Thyroid gland (tissue), 4 donors: ENCODE results near the gene NT5C. TPM values are rescaled to one million over a fixed set of nuclear protein-coding genes. Genes with fewer than 3 reads are reported as not detected.

Source experiments
- DNase-seq, 2 donors: peaks; one replicate each; pipeline ENCODE4 v3.0.0-alpha.2; 2019
- H3K27ac ChIP-seq, 3 donors: fragments of 200-600 bp; sonication (generic); 1 replicate in 2 of 3; 2 replicates in 1 of 3; pipeline ENCODE4 v1.5.1; 2016 to 2019; ENCODE audit warnings: mild to moderate bottlenecking in 1 of 3, moderate library complexity in 1 of 3
- H3K27me3 ChIP-seq: fragments of 200-600 bp; sonication (generic); one replicate; pipeline ENCODE4 v1.5.1; 2019
- H3K36me3 ChIP-seq, 2 donors: fragments of 200-600 bp; sonication (generic); one replicate each; pipeline ENCODE4 v1.5.1; 2016 to 2019
- H3K4me1 ChIP-seq, 2 donors: fragments of 200-600 bp; sonication (generic); one replicate each; pipeline ENCODE4 v1.5.1; 2017 to 2019
- H3K4me3 ChIP-seq, 3 donors: fragments of 200-600 bp; sonication (generic); replicated peaks in 1 of 3; 1 replicate in 2 of 3; 2 replicates in 1 of 3; pipeline ENCODE4 v1.5.1; 2016; ENCODE audit warnings: mild to moderate bottlenecking in 1 of 3
- H3K9me3 ChIP-seq: fragments of 200-600 bp; sonication (generic); one replicate; pipeline ENCODE4 v1.5.1; 2017
- POLR2A ChIP-seq, 2 donors: fragments of 450-650 bp; IDR thresholded peaks; one replicate each; pipeline ENCODE4 v1.6.1; 2017; ENCODE audit warnings: antibody characterized with exemption in 2 of 2, mild to moderate bottlenecking in 2 of 2, moderate library complexity in 1 of 2
- WGBS, 2 donors: methylation state at CpG; one replicate each; pipeline ENCODE4 v1.1.5; 2017; 5-methylcytosine and 5-hydroxymethylcytosine counted together
- intact Hi-C: fragments of 100-400 bp; cut with DNase I; formaldehyde crosslinking; loops from one replicate; pipeline ENCODE4 v1.15.1; 2023
- total RNA-seq, 4 donors: library from RNA; depleted of rRNA; stranded (reverse); fragments of >200 nt; gene quantifications; one replicate each; pipeline ENCODE4 v1.2.3, GENCODE V29; 2016
- TF ChIP-seq, protein P1 (sequence below), 6 experiments: fragments of 200-600 bp in 3 of 6; fragments of 450-650 bp in 3 of 6; sonication (generic) in 3 of 6; IDR thresholded peaks; one replicate each; pipeline ENCODE4 v1.5.1; 2016 to 2019; ENCODE audit warnings: antibody characterized with exemption in 6 of 6, mild to moderate bottlenecking in 2 of 6, inconsistent platforms in 1 of 6, moderate library complexity in 1 of 6

Gene NT5C
- total RNA-seq, 4 donors from 2014 or later: 84.7 to 203 (median 107) TPM

DNA sequence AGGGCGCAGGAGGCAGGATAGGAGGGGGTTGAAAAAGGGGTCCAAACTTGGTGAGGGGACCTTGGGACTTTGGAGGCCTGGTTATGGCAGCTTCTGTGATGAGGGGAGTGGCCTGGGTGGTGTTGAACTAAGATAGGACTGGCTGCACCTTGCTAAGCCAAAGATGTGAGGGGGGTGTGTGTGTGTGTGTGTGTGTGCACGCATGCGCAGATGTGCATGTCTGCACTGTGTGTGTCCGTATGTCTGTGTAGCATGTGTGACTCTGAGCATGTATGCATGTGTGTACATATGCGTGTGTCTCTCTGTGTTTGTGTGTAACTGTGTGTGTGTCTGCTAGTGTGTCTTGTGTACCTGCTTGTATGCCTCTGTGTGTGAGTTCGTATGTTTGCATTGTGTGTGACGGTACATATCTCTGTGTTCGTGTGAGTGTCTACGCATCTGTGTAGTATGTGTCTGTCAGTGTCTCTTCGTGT is 39.7 kb downstream of the NT5C start:
- WGBS, 2 donors: 82 to 90% methylated on average over 10 of the region's 10 CpGs
- Histone ChIP-seq H3K4me1 (peaks cover 68 to 92% of the 10 kb centered on the region in 2 donors), H3K27me3 (no peaks in the 10 kb centered on the region), H3K36me3 (no peaks in the 10 kb centered on the region), H3K9me3 (no peaks in the 10 kb centered on the region), H3K4me3 (no peak overlapping the region), H3K27ac (peak overlapping the region in 2 of 3 donors; percentile 61 to 64)
- DNase-seq: no peak
- intact Hi-C loops: no loop called here
- no peak for TF ChIP-seq POLR2A (IDR thresholded peaks at IDR 0.05)
- TF ChIP-seq, protein P1, sequence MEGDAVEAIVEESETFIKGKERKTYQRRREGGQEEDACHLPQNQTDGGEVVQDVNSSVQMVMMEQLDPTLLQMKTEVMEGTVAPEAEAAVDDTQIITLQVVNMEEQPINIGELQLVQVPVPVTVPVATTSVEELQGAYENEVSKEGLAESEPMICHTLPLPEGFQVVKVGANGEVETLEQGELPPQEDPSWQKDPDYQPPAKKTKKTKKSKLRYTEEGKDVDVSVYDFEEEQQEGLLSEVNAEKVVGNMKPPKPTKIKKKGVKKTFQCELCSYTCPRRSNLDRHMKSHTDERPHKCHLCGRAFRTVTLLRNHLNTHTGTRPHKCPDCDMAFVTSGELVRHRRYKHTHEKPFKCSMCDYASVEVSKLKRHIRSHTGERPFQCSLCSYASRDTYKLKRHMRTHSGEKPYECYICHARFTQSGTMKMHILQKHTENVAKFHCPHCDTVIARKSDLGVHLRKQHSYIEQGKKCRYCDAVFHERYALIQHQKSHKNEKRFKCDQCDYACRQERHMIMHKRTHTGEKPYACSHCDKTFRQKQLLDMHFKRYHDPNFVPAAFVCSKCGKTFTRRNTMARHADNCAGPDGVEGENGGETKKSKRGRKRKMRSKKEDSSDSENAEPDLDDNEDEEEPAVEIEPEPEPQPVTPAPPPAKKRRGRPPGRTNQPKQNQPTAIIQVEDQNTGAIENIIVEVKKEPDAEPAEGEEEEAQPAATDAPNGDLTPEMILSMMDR (IDR thresholded peaks at IDR 0.05): no peak

DNA sequence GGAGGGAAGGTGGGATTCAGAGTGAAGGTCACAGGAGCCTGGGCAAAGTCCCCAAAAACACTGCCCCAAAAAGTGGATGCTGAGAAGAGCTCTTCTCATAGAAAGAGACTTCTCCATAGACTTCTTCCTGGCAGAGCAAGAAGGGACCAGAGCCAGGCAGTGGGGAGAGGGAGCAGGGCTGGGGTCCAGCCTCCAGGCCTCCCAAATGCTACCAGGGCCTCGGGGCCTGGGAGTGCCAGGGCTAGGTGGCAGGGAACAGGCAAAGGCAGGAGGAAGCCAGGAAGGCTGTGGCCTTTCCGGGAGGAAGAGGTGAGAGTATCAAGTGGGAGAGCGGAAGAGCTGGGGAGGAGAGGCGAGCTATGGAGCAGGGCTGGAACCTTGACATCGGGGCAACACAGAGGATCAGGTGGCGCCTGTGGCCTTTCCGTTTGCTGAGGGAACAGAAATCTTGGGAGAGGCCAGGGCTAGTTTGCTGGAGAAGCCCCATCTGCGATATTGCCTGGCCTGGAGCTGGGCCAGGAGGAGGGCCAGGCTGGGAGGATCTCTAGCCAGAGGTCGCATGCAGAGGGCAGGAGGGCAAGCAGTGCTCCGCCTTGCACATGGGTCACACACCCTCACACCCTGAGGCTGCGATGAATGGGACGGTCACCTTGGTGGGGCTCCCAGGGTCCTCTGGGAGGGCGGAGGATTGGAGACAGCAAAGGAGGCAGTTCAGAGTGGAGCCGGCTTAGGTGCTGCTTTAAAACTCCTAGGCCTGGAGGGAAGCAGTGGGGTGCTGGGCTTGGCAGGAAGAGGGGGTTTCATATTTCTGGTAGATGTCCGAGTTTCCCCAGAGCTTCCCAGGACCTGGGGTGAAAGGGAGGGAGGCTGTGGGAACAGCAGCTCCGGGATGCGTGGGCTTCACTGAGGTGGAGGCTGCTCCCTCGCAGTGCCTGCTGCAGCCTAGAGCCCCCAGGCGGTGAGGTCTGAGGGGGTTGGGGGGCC is 40.4 kb downstream of the NT5C start:
- intact Hi-C loops: no loop called here
- no peaks in the 10 kb centered on the region for H3K9me3 ChIP-seq
- no peak overlapping the region for H3K4me3 ChIP-seq
- WGBS, 2 donors: 57 to 58% methylated on average over 18 to 19 of the region's 19 CpGs
- no peaks in the 10 kb centered on the region for H3K27me3 ChIP-seq
- peak overlapping the region; percentile 37 to 64 (median 61) for H3K27ac ChIP-seq
- no peaks in the 10 kb centered on the region for H3K36me3 ChIP-seq
- peaks cover 66 to 92% of the 10 kb centered on the region in 2 donors for H3K4me1 ChIP-seq
- DNase-seq: peak in 1 of 2 donors; percentile 26
- no peak for TF ChIP-seq POLR2A (IDR thresholded peaks at IDR 0.05)
- TF ChIP-seq, protein P1 (IDR thresholded peaks at IDR 0.05): no peak

DNA sequence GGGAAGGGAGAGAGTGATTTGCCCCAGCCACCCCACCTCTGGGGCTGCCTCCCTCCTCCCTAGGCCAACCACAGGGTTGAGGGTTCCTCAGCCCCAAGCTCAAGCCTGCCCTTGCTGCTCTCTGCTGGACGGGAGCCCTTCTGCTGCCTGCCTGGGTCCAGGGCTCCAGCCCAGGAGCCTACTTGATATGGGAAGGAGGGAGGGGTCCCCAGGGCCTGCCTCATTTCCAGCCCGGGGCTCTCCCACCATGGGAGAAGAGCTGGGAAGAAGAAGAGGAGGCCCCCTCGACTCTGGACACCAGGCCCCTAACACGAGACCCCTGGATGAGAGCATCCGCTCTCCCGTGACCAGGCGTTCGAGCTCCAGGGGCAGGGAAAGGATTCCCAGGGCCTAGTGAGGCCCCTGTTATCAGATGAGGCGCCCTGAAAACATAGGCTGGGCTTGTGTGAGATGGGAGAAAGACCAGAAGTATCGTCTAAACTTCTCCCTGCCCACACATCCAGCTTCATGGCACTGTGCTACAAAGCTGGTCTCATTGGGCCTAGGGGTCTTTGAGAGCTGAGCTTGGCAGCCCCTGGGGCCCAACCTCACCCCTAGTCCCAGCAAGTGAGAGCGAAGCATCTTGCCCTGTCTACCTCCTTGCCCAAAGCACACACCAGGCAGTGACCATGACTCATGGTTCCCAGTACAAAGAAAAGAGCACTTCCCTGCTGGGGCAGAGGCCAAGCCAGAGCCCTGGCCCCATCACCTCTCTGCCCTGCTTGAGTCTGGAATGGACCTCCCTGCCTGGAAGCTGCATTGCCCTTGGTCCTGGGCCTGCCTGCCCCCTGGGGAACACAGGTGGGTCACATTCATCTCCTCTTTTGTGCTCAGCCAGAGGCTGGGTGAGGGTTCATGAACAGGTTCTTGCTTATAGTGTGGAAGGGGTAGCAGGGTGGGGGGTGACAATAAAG is 42.8 kb downstream of the NT5C start:
- Histone ChIP-seq H3K9me3 (no peaks in the 10 kb centered on the region), H3K27me3 (no peaks in the 10 kb centered on the region), H3K27ac (peak overlapping the region; percentile 69 to 88 (median 84)), H3K36me3 (no peaks in the 10 kb centered on the region), H3K4me3 (peak overlapping the region in 2 of 3 donors; percentile 52 to 56), H3K4me1 (peaks cover 50 to 81% of the 10 kb centered on the region in 2 donors)
- TF ChIP-seq, protein P1 (IDR thresholded peaks at IDR 0.05): no peak
- no peak for TF ChIP-seq POLR2A (IDR thresholded peaks at IDR 0.05)
- DNase-seq: peak in 1 of 2 donors; percentile 23
- intact Hi-C loops: no loop called here
- 75 to 80% methylated on average over 10 of the region's 11 CpGs for WGBS, 2 donors

DNA sequence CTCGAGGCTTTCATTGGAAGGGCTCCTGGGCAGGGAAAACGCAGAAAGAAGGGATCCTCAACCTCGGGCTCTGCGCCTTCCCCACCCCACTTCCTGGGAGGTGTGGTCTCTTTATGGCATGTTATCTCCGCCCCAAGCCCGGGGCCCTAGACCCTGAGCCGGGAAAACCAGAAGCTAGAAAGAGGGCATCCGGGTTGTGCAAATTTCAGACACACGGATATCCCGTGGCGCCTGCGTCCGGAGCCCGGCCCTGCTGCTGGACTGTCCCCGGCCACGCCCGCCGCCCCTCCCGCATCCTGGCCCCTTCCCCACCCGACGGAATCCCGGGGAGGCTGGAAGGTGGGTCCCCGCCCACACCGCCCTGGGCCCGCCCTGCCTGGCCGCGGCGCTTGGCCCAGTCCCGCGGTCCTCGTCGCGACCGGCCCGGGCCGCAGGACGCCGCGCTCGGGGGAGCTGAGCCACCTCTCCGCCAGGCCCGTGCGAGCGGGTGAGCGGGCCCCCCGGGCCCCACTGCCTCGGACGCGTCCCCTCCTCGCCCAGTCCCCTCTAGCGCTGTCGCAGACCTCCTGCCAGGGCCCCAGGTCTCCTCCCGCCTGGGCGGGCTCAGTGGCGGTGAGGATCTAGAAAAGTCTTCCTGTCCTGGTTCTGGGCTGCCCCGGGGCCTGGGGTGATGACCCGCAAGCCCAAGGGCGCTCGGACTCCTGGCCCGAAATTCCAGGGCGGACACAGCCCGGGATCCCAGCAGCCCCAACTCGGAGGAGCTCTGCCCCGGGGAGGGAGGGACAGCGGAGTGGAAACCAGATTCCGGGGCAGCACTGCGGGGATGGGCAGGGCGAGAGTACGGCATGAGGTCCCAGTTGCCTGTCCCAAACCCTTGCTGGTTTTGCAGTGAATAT is 43.7 kb downstream of the NT5C start, which contains the start of gene SLC16A5:
SLC16A5 (plus strand) TSS at position 397 of the 896 bp plus-strand sequence. CDS start 5,683 bp downstream, outside the sequence.
- peak; percentile 88 to 89 for DNase-seq
- H3K27ac ChIP-seq: peak within 1 kb of the TSS; percentile 69 to 88 (median 84)

More for the DNA sequence above, 43.7 kb downstream of the NT5C start, which contains the start of gene SLC16A5:
- 10 to 13% methylated on average over 6 to 9 of the region's 69 CpGs for WGBS, 2 donors
- Histone ChIP-seq H3K4me1 (peaks cover 47 to 74% of the 10 kb centered on the region in 2 donors), H3K9me3 (no peaks in the 10 kb centered on the region), H3K36me3 (no peaks in the 10 kb centered on the region), H3K4me3 (peak within 1 kb of the TSS in 2 of 3 donors; percentile 52 to 56), H3K27me3 (no peaks in the 10 kb centered on the region)
- TF ChIP-seq, protein P1 (IDR thresholded peaks at IDR 0.05): no peak
- peak; percentile 50 to 84 for TF ChIP-seq POLR2A (IDR thresholded peaks at IDR 0.05)
- intact Hi-C loops: no loop called here
